GM12878 (cell line): ENCODE data around the gene PPM1N. TPM values are rescaled to one million over a fixed set of nuclear protein-coding genes. Genes with fewer than 3 reads are reported as not detected.

Source experiments
- ATAC-seq: fragments of 200-7000 bp; cut with Tn5 transposase; 3 replicates; pipeline ENCODE4 v1.9.1; 2020; ENCODE audit warnings: mild to moderate bottlenecking, moderate library complexity
- BruUV-seq: library from RNA; stranded (reverse); fragments of 400-500 nt; replicated peaks from 2 replicates; lab custom pipeline; 2021; lab: Mats Ljungman, UMichigan
- CTCF ChIA-PET: fragments of 300-600 bp; sonication (Branson Sonifier 250); formaldehyde crosslinking; extraction: SDS; loops from one replicate; lab custom pipeline; 2021; ENCODE audit warnings: inconsistent platforms; lab: Yijun Ruan, JAX
- POLR2A ChIA-PET: fragments of 350-600 bp; formaldehyde crosslinking; extraction: SDS; loops from one replicate; lab custom pipeline; 2021; ENCODE audit warnings: inconsistent platforms; lab: Charles Lee
- RAD21 ChIA-PET: fragments of 300-600 bp; sonication (Branson Sonifier 250); formaldehyde crosslinking; loops from one replicate; lab custom pipeline; 2023; ENCODE audit warnings: antibody characterized with exemption; ENCODE audit not compliant: unreplicated experiment; lab: Charles Lee
- SMC1A ChIA-PET: fragments of 300-600 bp; sonication (Branson Sonifier 250); formaldehyde crosslinking; loops from one replicate; lab custom pipeline; 2023; ENCODE audit not compliant: unreplicated experiment, uncharacterized antibody; lab: Charles Lee
- DNase-seq: peaks from one replicate; pipeline ENCODE4 v3.0.0-alpha.2; 2011; ENCODE audit warnings: low read depth, low spot score
- FAIRE-seq: peaks from 3 replicates; lab custom pipeline; 2011; peaks lifted over from hg19 to GRCh38; lab: Jason Lieb, UNC
- H2AFZ ChIP-seq: 2 replicates; pipeline ENCODE4 v1.6.0; 2011; ENCODE audit warnings: low read depth, low read length, control low read depth; ENCODE audit not compliant: control insufficient read depth
- H3K27ac ChIP-seq: 2 replicates; pipeline ENCODE4 v1.5.1; 2011; ENCODE audit warnings: control low read depth; ENCODE audit not compliant: control insufficient read depth, insufficient read depth
- H3K27me3 ChIP-seq, 2 experiments: replicated peaks in 1 of 2; 2 replicates each; pipeline versions ENCODE4 v1.6.0 to v1.6.1; 2011; ENCODE audit warnings: low read length in 1 of 2; ENCODE audit not compliant: control insufficient read depth in 2 of 2, insufficient read depth in 2 of 2
- H3K36me3 ChIP-seq, 2 experiments: 2 replicates each; pipeline ENCODE4 v1.5.1; 2011; ENCODE audit warnings: low read length in 1 of 2; ENCODE audit not compliant: control insufficient read depth in 2 of 2, insufficient read depth in 2 of 2
- H3K4me1 ChIP-seq: 2 replicates; pipeline ENCODE4 v1.6.1; 2011; ENCODE audit warnings: mild to moderate bottlenecking, low read length, moderate library complexity, mixed read lengths; ENCODE audit not compliant: control insufficient read depth, insufficient read depth
- H3K4me2 ChIP-seq: 2 replicates; pipeline ENCODE4 v1.6.0; 2011; ENCODE audit warnings: control low read depth; ENCODE audit not compliant: control insufficient read depth, insufficient read depth
- H3K4me3 ChIP-seq: fragments of 200-600 bp; sonication (generic); 2 replicates; pipeline ENCODE4 v1.5.1; 2016
- H3K79me2 ChIP-seq: 2 replicates; pipeline ENCODE4 v1.6.0; 2011; ENCODE audit warnings: low read length; ENCODE audit not compliant: control insufficient read depth, insufficient read depth
- H3K9ac ChIP-seq: 2 replicates; pipeline ENCODE4 v1.8.0; 2011; ENCODE audit warnings: low read length, control low read depth, mixed read lengths; ENCODE audit not compliant: control insufficient read depth, insufficient read depth
- H3K9me3 ChIP-seq: replicated peaks from 3 replicates; pipeline ENCODE4 v1.5.1; 2011; ENCODE audit warnings: mild to moderate bottlenecking, low read length; ENCODE audit not compliant: control insufficient read depth, insufficient read depth
- H4K20me1 ChIP-seq: 2 replicates; pipeline ENCODE4 v1.6.0; 2011; ENCODE audit not compliant: control insufficient read depth, insufficient read depth
- CHD1 ChIP-seq: IDR thresholded peaks from 2 replicates; pipeline ENCODE4 v1.6.1; 2012; ENCODE audit warnings: low read depth, low read length, improper control_type of control experiment
- EZH2 ChIP-seq: IDR thresholded peaks from 2 replicates; pipeline ENCODE4 v1.6.1; 2012; ENCODE audit warnings: low read depth, mild to moderate bottlenecking, control low read depth, inconsistent platforms, low read length, borderline replicate concordance; ENCODE audit not compliant: control insufficient read depth
- NR2F1 ChIP-seq: fragments of 450-650 bp; conservative IDR thresholded peaks from 2 replicates; pipeline ENCODE4 v1.6.1; 2017; ENCODE audit warnings: mild to moderate bottlenecking
- SIX5 ChIP-seq: IDR thresholded peaks from 2 replicates; pipeline ENCODE4 v1.6.1; 2011; ENCODE audit warnings: mild to moderate bottlenecking, low read depth, low read length, moderate library complexity; ENCODE audit not compliant: severe bottlenecking
- STAT1 ChIP-seq: fragments of 450-650 bp; conservative IDR thresholded peaks from 2 replicates; pipeline ENCODE4 v1.6.1; 2014; ENCODE audit warnings: antibody characterized with exemption, mild to moderate bottlenecking
- TCF12 ChIP-seq: IDR thresholded peaks from 2 replicates; pipeline ENCODE4 v1.6.1; 2011; ENCODE audit warnings: low read depth, mild to moderate bottlenecking, low read length
- YBX1 ChIP-seq: fragments of 450-650 bp; IDR thresholded peaks from 2 replicates; pipeline ENCODE4 v1.6.1; 2016; ENCODE audit warnings: antibody characterized with exemption
- ZNF217 ChIP-seq: fragments of 450-650 bp; IDR thresholded peaks from 2 replicates; pipeline ENCODE4 v1.6.1; 2017; ENCODE audit warnings: antibody characterized with exemption, mild to moderate bottlenecking
- ZNF24 ChIP-seq: fragments of 450-650 bp; IDR thresholded peaks from 2 replicates; pipeline ENCODE4 v1.6.1; 2017; ENCODE audit warnings: antibody characterized with exemption, mild to moderate bottlenecking
- WGBS: methylation state at CpG from one replicate; pipeline ENCODE4 v1.1.6; 2016; ENCODE audit warnings: low lambda C conversion rate; ENCODE audit not compliant: insufficient replicate concordance, insufficient coverage; ENCODE audit errors: missing lambda C conversion rate; 5-methylcytosine and 5-hydroxymethylcytosine counted together
- in situ Hi-C: fragments of 300-500 bp; cut with MboI; formaldehyde crosslinking; loops from 9 replicates; pipeline ENCODE4 v1.14.3; 2018; ENCODE audit warnings: mixed read lengths
- intact Hi-C: fragments of 100-400 bp; cut with micrococcal nuclease; formaldehyde crosslinking; loops from one replicate; pipeline ENCODE4 v1.14.2; 2022; ENCODE audit not compliant: unreplicated experiment
- polyA plus RNA-seq, 11 experiments: library from polyadenylated mRNA; depleted of rRNA in 4 of 11; unstranded in 6 of 11; stranded (reverse) in 5 of 11; fragments of >200 nt; fragmentation: Nextera tagmentation in 4 of 11; fragmentation: Illumina TruSeq in 1 of 11; extraction: Ambion mirVana in 4 of 11; extraction: Trizol in 1 of 11; gene quantifications; 1 replicate in 1 of 11; 2 replicates in 10 of 11; pipeline versions ENCODE4 v1.2.1 to v1.2.3, GENCODE V29; 2011 to 2016; ENCODE audit warnings: inconsistent platforms in 2 of 11, missing spikeins in 2 of 11, low read depth in 1 of 11
- total RNA-seq, 4 experiments: library from RNA; depleted of rRNA in 3 of 4; stranded (reverse); fragments of >200 nt in 3 of 4; fragmentation: Illumina TruSeq in 1 of 4; extraction: Trizol in 1 of 4; gene quantifications; 2 replicates each; pipeline versions ENCODE4 v1.2.1 to v1.2.3, GENCODE V29; 2013 to 2021
- TF ChIP-seq, protein P1 (sequence below): fragments of 450-650 bp; IDR thresholded peaks from 2 replicates; pipeline ENCODE4 v1.6.1; 2016; ENCODE audit warnings: mild to moderate bottlenecking
- TF ChIP-seq, protein P2 (sequence below): IDR thresholded peaks from 2 replicates; pipeline ENCODE4 v1.6.1; 2012; ENCODE audit warnings: improper control_type of control experiment, low read depth, low read length; ENCODE audit not compliant: insufficient replicate concordance
- TF ChIP-seq, protein P3 (sequence below): IDR thresholded peaks from 2 replicates; pipeline ENCODE4 v1.6.1; 2012; ENCODE audit warnings: low read length, inconsistent platforms
- TF ChIP-seq, protein P4 (sequence below): fragments of 450-650 bp; formaldehyde crosslinking; IDR thresholded peaks from 2 replicates; pipeline ENCODE4 v1.4.0; 2020; ENCODE audit warnings: mild to moderate bottlenecking, moderate library complexity

Gene PPM1N
- total and polyA plus RNA-seq, 10 of the 15 experiments (the other 5 are each of a cell fraction or from before 2014, with no cell fraction given) = 1.6 to 5.4 (median 3.7) TPM

DNA sequence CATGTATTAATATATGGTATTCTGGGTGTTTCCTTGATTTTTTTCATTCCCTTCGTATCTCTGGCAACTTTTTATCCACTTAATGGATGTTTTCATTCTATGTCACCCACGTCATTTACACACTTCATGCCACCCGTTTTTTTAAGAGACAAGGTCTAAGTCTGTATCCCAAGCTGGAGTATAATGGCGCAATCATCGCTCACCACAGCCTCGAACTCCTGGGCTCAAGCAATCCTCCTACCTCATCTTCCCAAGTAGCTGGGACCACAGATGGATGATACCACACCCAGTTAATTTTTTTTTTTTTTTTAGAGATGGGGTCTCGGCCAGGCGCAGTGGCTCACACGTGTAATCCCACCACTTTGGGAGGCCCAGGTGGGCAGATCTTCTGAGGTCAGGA, 5.7 kb downstream of the PPM1N start:
- intact Hi-C loops (no loop called here), in situ Hi-C loops (no loop called here)
- FAIRE-seq (no peak), ATAC-seq (no peak), DNase-seq (no peak)
- ChIA-PET RAD21 (no interaction called here), CTCF (interaction anchor here (0.6 to 3.9 kb wide), 3 partner anchors 9 to 78 kb away, joined by 3 to 28 read pairs (median 13); no protein-coding TSS in a partner anchor), POLR2A (interaction anchor here (0.7 kb wide), 1 partner anchor 203 kb away, joined by 3 read pairs; no protein-coding TSS in a partner anchor), SMC1A (no interaction called here)
- BruUV-seq = no TSS peak
- Histone ChIP-seq H3K9me3 (no peaks in the 10 kb centered on the region; the same call in 1 of the 3 replicates), H3K9ac (no peak overlapping the region), H3K4me3 (no peak overlapping the region), H4K20me1 (no peaks in the 10 kb centered on the region), H3K79me2 (peaks cover 24% of the 10 kb centered on the region), H3K27me3 (no peaks in the 10 kb centered on the region), H3K36me3 (no peaks in the 10 kb centered on the region), H3K4me2 (no peak overlapping the region), H3K4me1 (peaks cover 24% of the 10 kb centered on the region), H2AFZ (no peak overlapping the region), H3K27ac (no peak overlapping the region)
- 88% methylated on average over 9 of the region's 9 CpGs for WGBS
- TF ChIP-seq, protein P1, sequence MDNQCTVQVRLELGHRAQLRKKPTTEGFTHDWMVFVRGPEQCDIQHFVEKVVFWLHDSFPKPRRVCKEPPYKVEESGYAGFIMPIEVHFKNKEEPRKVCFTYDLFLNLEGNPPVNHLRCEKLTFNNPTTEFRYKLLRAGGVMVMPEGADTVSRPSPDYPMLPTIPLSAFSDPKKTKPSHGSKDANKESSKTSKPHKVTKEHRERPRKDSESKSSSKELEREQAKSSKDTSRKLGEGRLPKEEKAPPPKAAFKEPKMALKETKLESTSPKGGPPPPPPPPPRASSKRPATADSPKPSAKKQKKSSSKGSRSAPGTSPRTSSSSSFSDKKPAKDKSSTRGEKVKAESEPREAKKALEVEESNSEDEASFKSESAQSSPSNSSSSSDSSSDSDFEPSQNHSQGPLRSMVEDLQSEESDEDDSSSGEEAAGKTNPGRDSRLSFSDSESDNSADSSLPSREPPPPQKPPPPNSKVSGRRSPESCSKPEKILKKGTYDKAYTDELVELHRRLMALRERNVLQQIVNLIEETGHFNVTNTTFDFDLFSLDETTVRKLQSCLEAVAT = no peak
- TF ChIP-seq, protein P2, sequence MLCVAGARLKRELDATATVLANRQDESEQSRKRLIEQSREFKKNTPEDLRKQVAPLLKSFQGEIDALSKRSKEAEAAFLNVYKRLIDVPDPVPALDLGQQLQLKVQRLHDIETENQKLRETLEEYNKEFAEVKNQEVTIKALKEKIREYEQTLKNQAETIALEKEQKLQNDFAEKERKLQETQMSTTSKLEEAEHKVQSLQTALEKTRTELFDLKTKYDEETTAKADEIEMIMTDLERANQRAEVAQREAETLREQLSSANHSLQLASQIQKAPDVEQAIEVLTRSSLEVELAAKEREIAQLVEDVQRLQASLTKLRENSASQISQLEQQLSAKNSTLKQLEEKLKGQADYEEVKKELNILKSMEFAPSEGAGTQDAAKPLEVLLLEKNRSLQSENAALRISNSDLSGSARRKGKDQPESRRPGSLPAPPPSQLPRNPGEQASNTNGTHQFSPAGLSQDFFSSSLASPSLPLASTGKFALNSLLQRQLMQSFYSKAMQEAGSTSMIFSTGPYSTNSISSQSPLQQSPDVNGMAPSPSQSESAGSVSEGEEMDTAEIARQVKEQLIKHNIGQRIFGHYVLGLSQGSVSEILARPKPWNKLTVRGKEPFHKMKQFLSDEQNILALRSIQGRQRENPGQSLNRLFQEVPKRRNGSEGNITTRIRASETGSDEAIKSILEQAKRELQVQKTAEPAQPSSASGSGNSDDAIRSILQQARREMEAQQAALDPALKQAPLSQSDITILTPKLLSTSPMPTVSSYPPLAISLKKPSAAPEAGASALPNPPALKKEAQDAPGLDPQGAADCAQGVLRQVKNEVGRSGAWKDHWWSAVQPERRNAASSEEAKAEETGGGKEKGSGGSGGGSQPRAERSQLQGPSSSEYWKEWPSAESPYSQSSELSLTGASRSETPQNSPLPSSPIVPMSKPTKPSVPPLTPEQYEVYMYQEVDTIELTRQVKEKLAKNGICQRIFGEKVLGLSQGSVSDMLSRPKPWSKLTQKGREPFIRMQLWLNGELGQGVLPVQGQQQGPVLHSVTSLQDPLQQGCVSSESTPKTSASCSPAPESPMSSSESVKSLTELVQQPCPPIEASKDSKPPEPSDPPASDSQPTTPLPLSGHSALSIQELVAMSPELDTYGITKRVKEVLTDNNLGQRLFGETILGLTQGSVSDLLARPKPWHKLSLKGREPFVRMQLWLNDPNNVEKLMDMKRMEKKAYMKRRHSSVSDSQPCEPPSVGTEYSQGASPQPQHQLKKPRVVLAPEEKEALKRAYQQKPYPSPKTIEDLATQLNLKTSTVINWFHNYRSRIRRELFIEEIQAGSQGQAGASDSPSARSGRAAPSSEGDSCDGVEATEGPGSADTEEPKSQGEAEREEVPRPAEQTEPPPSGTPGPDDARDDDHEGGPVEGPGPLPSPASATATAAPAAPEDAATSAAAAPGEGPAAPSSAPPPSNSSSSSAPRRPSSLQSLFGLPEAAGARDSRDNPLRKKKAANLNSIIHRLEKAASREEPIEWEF = no peak
- TF ChIP-seq NR2F1 = no peak
- TF ChIP-seq, protein P3, sequence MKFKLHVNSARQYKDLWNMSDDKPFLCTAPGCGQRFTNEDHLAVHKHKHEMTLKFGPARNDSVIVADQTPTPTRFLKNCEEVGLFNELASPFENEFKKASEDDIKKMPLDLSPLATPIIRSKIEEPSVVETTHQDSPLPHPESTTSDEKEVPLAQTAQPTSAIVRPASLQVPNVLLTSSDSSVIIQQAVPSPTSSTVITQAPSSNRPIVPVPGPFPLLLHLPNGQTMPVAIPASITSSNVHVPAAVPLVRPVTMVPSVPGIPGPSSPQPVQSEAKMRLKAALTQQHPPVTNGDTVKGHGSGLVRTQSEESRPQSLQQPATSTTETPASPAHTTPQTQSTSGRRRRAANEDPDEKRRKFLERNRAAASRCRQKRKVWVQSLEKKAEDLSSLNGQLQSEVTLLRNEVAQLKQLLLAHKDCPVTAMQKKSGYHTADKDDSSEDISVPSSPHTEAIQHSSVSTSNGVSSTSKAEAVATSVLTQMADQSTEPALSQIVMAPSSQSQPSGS = no peak
- no peak for TF ChIP-seq CHD1
- TF ChIP-seq YBX1 = no peak
- TF ChIP-seq, protein P4, sequence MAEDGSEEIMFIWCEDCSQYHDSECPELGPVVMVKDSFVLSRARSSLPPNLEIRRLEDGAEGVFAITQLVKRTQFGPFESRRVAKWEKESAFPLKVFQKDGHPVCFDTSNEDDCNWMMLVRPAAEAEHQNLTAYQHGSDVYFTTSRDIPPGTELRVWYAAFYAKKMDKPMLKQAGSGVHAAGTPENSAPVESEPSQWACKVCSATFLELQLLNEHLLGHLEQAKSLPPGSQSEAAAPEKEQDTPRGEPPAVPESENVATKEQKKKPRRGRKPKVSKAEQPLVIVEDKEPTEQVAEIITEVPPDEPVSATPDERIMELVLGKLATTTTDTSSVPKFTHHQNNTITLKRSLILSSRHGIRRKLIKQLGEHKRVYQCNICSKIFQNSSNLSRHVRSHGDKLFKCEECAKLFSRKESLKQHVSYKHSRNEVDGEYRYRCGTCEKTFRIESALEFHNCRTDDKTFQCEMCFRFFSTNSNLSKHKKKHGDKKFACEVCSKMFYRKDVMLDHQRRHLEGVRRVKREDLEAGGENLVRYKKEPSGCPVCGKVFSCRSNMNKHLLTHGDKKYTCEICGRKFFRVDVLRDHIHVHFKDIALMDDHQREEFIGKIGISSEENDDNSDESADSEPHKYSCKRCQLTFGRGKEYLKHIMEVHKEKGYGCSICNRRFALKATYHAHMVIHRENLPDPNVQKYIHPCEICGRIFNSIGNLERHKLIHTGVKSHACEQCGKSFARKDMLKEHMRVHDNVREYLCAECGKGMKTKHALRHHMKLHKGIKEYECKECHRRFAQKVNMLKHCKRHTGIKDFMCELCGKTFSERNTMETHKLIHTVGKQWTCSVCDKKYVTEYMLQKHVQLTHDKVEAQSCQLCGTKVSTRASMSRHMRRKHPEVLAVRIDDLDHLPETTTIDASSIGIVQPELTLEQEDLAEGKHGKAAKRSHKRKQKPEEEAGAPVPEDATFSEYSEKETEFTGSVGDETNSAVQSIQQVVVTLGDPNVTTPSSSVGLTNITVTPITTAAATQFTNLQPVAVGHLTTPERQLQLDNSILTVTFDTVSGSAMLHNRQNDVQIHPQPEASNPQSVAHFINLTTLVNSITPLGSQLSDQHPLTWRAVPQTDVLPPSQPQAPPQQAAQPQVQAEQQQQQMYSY (CRISPR knock-in tag) = no peak
- TF ChIP-seq TCF12 = no peak
- TF ChIP-seq ZNF24 = no peak
- TF ChIP-seq EZH2 = no peak
- TF ChIP-seq SIX5 = no peak
- TF ChIP-seq STAT1 = no peak
- TF ChIP-seq ZNF217 = no peak
